IMR-90 (cell line): ENCODE data around the gene TAF9.

Experiments used
- BHLHE40 ChIP-seq: fragments of 150-350 bp; IDR thresholded peaks from 2 replicates; pipeline ENCODE4 v1.6.1; 2016; ENCODE audit warnings: mild to moderate bottlenecking, low read depth, low read length
- CEBPB ChIP-seq: IDR thresholded peaks from 2 replicates; pipeline ENCODE4 v1.6.1; 2012; ENCODE audit warnings: low read depth, low read length, improper control_type of control experiment
- CTCF ChIP-seq: conservative IDR thresholded peaks from 2 replicates; pipeline ENCODE4 v1.5.1; 2012; ENCODE audit warnings: mild to moderate bottlenecking, low read depth, low read length, improper control_type of control experiment
- MXI1 ChIP-seq: IDR thresholded peaks from 2 replicates; pipeline ENCODE4 v1.6.1; 2012; ENCODE audit warnings: low read depth, mild to moderate bottlenecking, low read length, moderate library complexity, borderline replicate concordance
- POLR2A ChIP-seq: IDR thresholded peaks from 2 replicates; pipeline ENCODE4 v1.6.1; 2012; ENCODE audit warnings: mild to moderate bottlenecking, low read depth, low read length
- RAD21 ChIP-seq: IDR thresholded peaks from 2 replicates; pipeline ENCODE4 v1.6.1; 2012; ENCODE audit warnings: low read length, improper control_type of control experiment
- RCOR1 ChIP-seq: IDR thresholded peaks from 2 replicates; pipeline ENCODE4 v1.6.1; 2012; ENCODE audit warnings: mild to moderate bottlenecking, low read length, improper control_type of control experiment; ENCODE audit not compliant: insufficient replicate concordance
- RFX5 ChIP-seq: IDR thresholded peaks from 2 replicates; pipeline ENCODE4 v1.8.0; 2012; ENCODE audit warnings: low read depth, mild to moderate bottlenecking, low read length, moderate library complexity
- SMC3 ChIP-seq: fragments of 150-350 bp; IDR thresholded peaks from 2 replicates; pipeline ENCODE4 v1.6.1; 2016; ENCODE audit warnings: low read depth, mild to moderate bottlenecking, antibody characterized with exemption, low read length, moderate library complexity
- USF2 ChIP-seq: fragments of 150-350 bp; IDR thresholded peaks from 2 replicates; pipeline ENCODE4 v1.6.1; 2017; ENCODE audit warnings: mild to moderate bottlenecking, antibody characterized with exemption, low read length, low read depth

GRCh38 chr5:69416699-69417098 lies 47.4 kb upstream of the TAF9 start:
- TF ChIP-seq SMC3: no peak
- TF ChIP-seq CEBPB: no peak
- no peak for TF ChIP-seq RAD21
- no peak for TF ChIP-seq CTCF
- TF ChIP-seq POLR2A: no peak
- no peak for TF ChIP-seq RCOR1
- no peak for TF ChIP-seq RFX5
- TF ChIP-seq USF2: no peak
- no peak for TF ChIP-seq MXI1
- no peak for TF ChIP-seq BHLHE40
